GM12875 (cell line): ENCODE results near the gene ADGRB3.
"Not testable (repeated sequence)": the region's sequence is repeated elsewhere in the genome, so short reads cannot be mapped to it uniquely, and the experiment has no call there.

Experiments
- H3K4me3 ChIP-seq: one replicate; pipeline ENCODE4 v1.5.1; 2011; ENCODE audit warnings: low read depth, low read length, control low read depth
- CTCF ChIP-seq: IDR thresholded peaks from 2 replicates; pipeline ENCODE4 v1.5.1; 2011; ENCODE audit warnings: low read depth, mild to moderate bottlenecking, control low read depth, inconsistent platforms, low read length, moderate library complexity, borderline replicate concordance; ENCODE audit not compliant: insufficient read depth

The ADGRB3 gene

GRCh38 chr6:68746376-68746775, 111.3 kb downstream of the ADGRB3 start:
- no peak for TF ChIP-seq CTCF
- no peak overlapping the region for H3K4me3 ChIP-seq

GRCh38 chr6:68747110-68747790, 112.2 kb downstream of the ADGRB3 start:
- H3K4me3 ChIP-seq, result no peak overlapping the region
- no peak for TF ChIP-seq CTCF

GRCh38 chr6:68747832-68748231, 112.8 kb downstream of the ADGRB3 start:
- H3K4me3 ChIP-seq, result not testable (repeated sequence)

- no peak for TF ChIP-seq CTCF
- no peak overlapping the region for H3K4me3 ChIP-seq
Observed at GRCh38 chr6:68754681-68755213, 119.7 kb downstream of the ADGRB3 start.

- no peak for TF ChIP-seq CTCF
- H3K4me3 ChIP-seq, result no peak overlapping the region
Observed at GRCh38 chr6:68756454-68757375, 121.6 kb downstream of the ADGRB3 start.

GRCh38 chr6:68757821-68758220, 122.7 kb downstream of the ADGRB3 start:
- TF ChIP-seq CTCF, result no peak
- H3K4me3 ChIP-seq, result no peak overlapping the region

GRCh38 chr6:68758559-68758958, 123.5 kb downstream of the ADGRB3 start:
- no peak overlapping the region for H3K4me3 ChIP-seq
- no peak for TF ChIP-seq CTCF
